ENCODE measurements around the gene DIABLO. TPM values are rescaled to one million over a fixed set of nuclear protein-coding genes. Genes with fewer than 3 reads are reported as not detected.

The DIABLO gene
- total RNA-seq, 1 experiment from 2014 or later = 74.6 TPM

DNA sequence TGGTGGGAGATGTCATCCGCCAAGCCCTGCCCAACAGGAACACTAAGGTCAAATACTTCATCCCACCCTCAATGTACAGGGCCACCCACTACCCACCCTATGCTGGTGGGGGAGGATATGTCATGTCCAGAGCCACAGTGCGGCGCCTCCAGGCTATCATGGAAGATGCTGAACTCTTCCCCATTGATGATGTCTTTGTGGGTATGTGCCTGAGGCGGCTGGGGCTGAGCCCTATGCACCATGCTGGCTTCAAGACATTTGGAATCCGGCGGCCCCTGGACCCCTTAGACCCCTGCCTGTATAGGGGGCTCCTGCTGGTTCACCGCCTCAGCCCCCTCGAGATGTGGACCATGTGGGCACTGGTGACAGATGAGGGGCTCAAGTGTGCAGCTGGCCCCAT, 18.9 kb downstream of the DIABLO start:
- Histone ChIP-seq H2AK5ac (ENCODE audit: insufficient read length, low read length) (no peak overlapping the region), H2BK15ac (ENCODE audit: low read depth, low read length) (no peak overlapping the region), H3K4me1 (ENCODE audit: insufficient read depth, low read length) (no peaks in the 10 kb centered on the region; the same call in 1 of the 2 replicates), H4K91ac (ENCODE audit: insufficient read length, low read depth, low read length) (no peak overlapping the region), H3K79me1 (ENCODE audit: insufficient read depth, low read depth, low read length, poor library complexity, severe bottlenecking) (no peaks in the 10 kb centered on the region), H3K14ac (ENCODE audit: insufficient read depth, low read length) (no peak overlapping the region), H2BK12ac (ENCODE audit: insufficient read length, low read depth, low read length) (no peak overlapping the region), H3T11ph (ENCODE audit: low read length) (no peak overlapping the region), H3K56ac (ENCODE audit: insufficient read length, low read depth, low read length) (no peak overlapping the region), H3K79me2 (ENCODE audit: insufficient read depth, low read length) (no peaks in the 10 kb centered on the region), H4K20me1 (ENCODE audit: control insufficient read depth, insufficient read depth, insufficient read length) (no peaks in the 10 kb centered on the region), H3K18ac (ENCODE audit: insufficient read length, low read depth, low read length) (no peak overlapping the region), H2BK20ac (ENCODE audit: low read depth, low read length, poor library complexity, severe bottlenecking) (no peak overlapping the region), H3K9me3 (ENCODE audit: control insufficient read depth, low read depth, low read length) (no peaks in the 10 kb centered on the region), H2BK5ac (ENCODE audit: insufficient read length, low read length) (no peak overlapping the region), H3K4me2 (ENCODE audit: insufficient read depth, insufficient read length, low read length) (no peak overlapping the region), H3K23me2 (ENCODE audit: insufficient read length, low read depth, low read length, poor library complexity, severe bottlenecking) (peaks cover 7% of the 10 kb centered on the region), H3K23ac (ENCODE audit: insufficient read length, low read depth, low read length) (no peak overlapping the region), H2BK120ac (ENCODE audit: low read depth, low read length, poor library complexity, severe bottlenecking) (no peak overlapping the region), H3K4ac (ENCODE audit: low read depth, low read length) (no peak overlapping the region), H4K5ac (ENCODE audit: insufficient read length, low read depth, low read length) (no peak overlapping the region), H3K27ac (ENCODE audit: insufficient read length, low read depth, low read length) (no peak overlapping the region), H4K8ac (replicated peaks; ENCODE audit: insufficient read length, low read depth, low read length) (no peak overlapping the region), H2AFZ (ENCODE audit: low read length) (no peak overlapping the region), H3K9ac (ENCODE audit: extremely low read depth, insufficient read length, low read length) (no peak overlapping the region), H3K27me3 (ENCODE audit: insufficient read depth, low read length) (peaks cover 4% of the 10 kb centered on the region; the same call in 1 of the 2 replicates)
- Mint-ChIP-seq H3K27ac (no peak overlapping the region), H3K4me1 (peaks cover 25 to 30% of the 10 kb centered on the region in 2 experiments), H3K27me3 (ENCODE audit: low read depth) (peaks cover 36% of the 10 kb centered on the region), H3K9me3 (no peaks in the 10 kb centered on the region), H3K4me3 (no peak overlapping the region), H3K36me3 (ENCODE audit: insufficient read depth in 1 of 3, low read depth in 3 of 3) (peaks cover 21 to 40% (median 36%) of the 10 kb centered on the region in 3 experiments; a peak in 6 of 7 replicates)
- WGBS (ENCODE audit: extremely low coverage, insufficient read length, low lambda C conversion rate) = no CpG with 5 or more reads among the region's 8 CpGs
- no peak for DNase-seq
- TF ChIP-seq CTCF (conservative IDR thresholded peaks at IDR 0.05) = no peak
